AG04449 (cell line): ENCODE results near the gene TSPAN18.

Experiments
- CTCF ChIA-PET: fragments of 350-600 bp; formaldehyde crosslinking; extraction: SDS; loops from one replicate; lab custom pipeline; 2021; ENCODE audit warnings: antibody characterized with exemption; lab: Yijun Ruan, JAX
- POLR2A ChIA-PET: fragments of 400-600, 350-600 bp; formaldehyde crosslinking; extraction: SDS; loops from one replicate; lab custom pipeline; 2020; ENCODE audit warnings: antibody characterized with exemption, inconsistent platforms; lab: Yijun Ruan, JAX
- DNase-seq: peaks from one replicate; pipeline ENCODE4 v3.0.0-alpha.2; 2010; ENCODE audit warnings: low read depth, low spot score
- H3K4me3 ChIP-seq: 2 replicates; pipeline ENCODE4 v1.5.1; 2011; ENCODE audit warnings: low read depth, mild to moderate bottlenecking, control low read depth, low read length
- CTCF ChIP-seq: IDR thresholded peaks from one replicate; pipeline ENCODE4 v1.5.1; 2011; ENCODE audit warnings: mild to moderate bottlenecking, moderate library complexity, low read length, control low read depth, inconsistent platforms; ENCODE audit not compliant: insufficient read depth; ENCODE audit errors: missing control alignments

TSPAN18 gene

GRCh38 chr11:44823006-44823405 lies 96.2 kb downstream of the TSPAN18 start:
- peak; percentile 24 for TF ChIP-seq CTCF
- POLR2A ChIA-PET = no interaction called here
- CTCF ChIA-PET = interaction anchor here (0.7 to 2.2 kb wide), 2 partner anchors 47 to 206 kb away, joined by 3 to 6 read pairs; no protein-coding TSS in a partner anchor
- DNase-seq = no peak
- no peak overlapping the region for H3K4me3 ChIP-seq

DNA sequence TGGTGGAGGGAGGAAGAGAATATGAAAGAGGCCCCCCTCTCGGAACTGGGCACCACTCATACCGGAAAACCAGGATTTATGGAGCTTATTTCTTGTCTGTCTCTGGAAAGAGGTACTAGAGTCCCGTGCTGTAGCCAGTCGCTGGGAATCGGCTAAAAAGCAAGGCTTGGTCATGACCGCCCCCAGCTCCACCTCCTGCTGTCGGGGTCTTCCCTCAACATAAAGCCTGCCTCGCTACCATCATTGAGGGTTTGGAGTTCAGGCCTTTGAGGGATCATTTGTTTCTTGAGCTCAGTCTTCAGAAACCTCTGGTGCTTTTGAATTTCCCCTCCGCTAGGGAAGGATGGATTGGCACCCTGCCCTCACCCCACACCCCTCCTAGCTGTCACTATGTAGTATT lies 97.1 kb downstream of the TSPAN18 start:
- DNase-seq = no peak
- ChIA-PET POLR2A (no interaction called here), CTCF (interaction anchor here (0.6 to 2.2 kb wide), 4 partner anchors 17 to 203 kb away, joined by 3 to 6 read pairs (median 3); no protein-coding TSS in a partner anchor)
- TF ChIP-seq CTCF = no peak
- H3K4me3 ChIP-seq = no peak overlapping the region

DNA sequence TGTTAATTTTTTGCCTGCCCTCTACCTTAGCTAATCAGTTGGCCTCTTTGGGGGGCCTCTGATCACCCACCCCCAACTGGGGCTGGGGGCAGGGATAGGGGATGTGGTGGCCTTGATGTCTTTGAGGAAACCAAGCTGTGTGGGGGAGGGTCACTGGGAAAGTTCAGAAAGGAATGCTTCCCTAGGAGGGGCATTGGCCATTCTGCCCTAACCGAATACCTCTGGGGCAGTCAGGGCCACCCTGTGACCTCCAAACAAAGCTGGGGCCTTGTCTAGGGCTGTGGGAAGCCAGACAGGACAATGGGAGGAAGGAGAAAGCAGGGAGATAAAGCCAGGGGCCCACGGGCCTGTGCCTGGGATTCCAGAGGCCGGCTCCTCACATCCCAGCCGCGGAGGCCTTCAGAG lies 97.5 kb downstream of the TSPAN18 start:
- no peak for TF ChIP-seq CTCF
- no peak for DNase-seq
- CTCF ChIA-PET = interaction anchor here (1.1 to 2.2 kb wide), 3 partner anchors 35 to 203 kb away, joined by 3 to 6 read pairs (median 3); no protein-coding TSS in a partner anchor
- no peak overlapping the region for H3K4me3 ChIP-seq
- POLR2A ChIA-PET = no interaction called here

DNA sequence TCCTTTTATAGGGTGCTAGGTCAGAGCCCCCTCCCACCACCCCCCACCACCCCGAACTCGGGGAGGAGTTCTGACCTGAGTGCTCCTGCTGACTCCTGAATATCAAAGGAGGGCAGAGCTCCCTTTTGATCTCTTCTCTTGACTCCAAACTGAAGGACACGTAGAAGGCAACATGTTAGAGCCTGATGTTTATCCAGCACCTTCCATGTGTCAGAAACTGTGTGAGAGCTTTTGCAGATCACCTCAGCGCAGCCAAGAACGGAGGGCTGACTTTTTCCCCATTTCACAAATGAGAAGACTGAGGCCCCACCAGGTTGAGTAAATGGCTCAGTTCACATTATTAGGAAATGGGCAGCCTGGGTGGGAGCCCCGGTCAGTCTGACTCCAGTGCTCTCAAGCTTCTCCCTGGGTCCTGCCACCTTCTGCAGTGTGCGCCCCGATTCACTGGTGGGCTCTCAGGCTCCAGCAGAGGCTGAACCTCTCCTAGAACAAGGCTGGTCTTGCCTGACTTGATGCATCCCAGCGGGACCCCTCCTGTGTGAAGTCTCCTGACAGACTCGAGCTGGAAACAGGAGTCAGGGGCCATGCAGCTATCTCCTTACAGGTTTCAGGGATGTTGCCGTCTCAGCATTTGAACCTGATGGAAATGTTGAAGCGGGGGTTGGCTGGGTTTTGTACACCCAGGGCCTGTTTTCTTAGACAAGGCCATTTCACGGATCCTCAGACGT lies 98.5 kb downstream of the TSPAN18 start:
- no peak overlapping the region for H3K4me3 ChIP-seq
- ChIA-PET POLR2A (no interaction called here), CTCF (interaction anchor here (3.3 kb wide), 1 partner anchor 11 kb away, joined by 10 read pairs; no protein-coding TSS in a partner anchor)
- no peak for TF ChIP-seq CTCF
- no peak for DNase-seq

DNA sequence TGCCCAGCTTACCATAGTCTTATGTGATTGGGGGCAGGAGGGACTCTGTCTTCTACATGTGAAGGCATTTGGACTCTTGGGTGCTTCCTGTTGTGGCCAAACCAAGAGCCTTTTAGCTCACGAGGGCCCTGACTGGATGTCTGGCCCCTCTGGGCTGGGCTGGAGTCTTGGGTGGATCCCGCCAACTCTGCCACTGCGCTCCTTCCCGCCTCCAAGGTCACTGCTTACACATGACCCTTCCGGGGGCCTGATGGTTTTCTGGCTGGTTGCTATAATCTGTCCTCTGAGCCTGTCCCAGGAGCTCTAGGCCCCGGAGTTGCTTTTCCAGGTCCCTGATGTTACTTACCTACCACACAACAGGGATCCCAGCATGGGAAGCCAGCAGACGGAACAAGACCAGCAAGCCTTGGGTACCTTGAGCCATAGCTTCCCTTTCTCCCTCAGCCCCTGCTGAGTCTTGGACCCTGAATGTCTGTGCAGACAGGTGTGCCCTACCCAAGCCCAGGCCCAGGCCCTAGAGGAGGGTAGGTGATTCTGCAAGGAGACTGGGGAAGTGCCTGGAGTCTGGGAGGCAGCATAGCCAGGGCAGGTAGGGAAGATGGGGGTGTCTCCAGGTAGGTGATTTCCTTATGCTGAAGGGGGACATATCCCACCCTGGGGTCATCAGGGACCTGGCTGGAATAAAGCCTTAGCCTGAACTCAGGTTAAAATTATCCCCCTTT lies 100.3 kb downstream of the TSPAN18 start:
- H3K4me3 ChIP-seq = no peak overlapping the region
- CTCF ChIA-PET = interaction anchor here (1.1 to 3.3 kb wide), 2 partner anchors 9 to 10 kb away, joined by 4 to 10 read pairs; no protein-coding TSS in a partner anchor
- POLR2A ChIA-PET = no interaction called here
- TF ChIP-seq CTCF = no peak
- no peak for DNase-seq

- no peak for TF ChIP-seq CTCF
- ChIA-PET CTCF (interaction anchor here (1.4 kb wide), 1 partner anchor 52 kb away, joined by 4 read pairs; no protein-coding TSS in a partner anchor), POLR2A (interaction anchor here (0.6 kb wide), 1 partner anchor 94 kb away, joined by 3 read pairs; no protein-coding TSS in a partner anchor)
- DNase-seq = no peak
- H3K4me3 ChIP-seq = no peak overlapping the region
Observed at GRCh38 chr11:44828296-44828695, 101.5 kb downstream of the TSPAN18 start.
